Caco-2 (cell line): ENCODE measurements around the gene MRPL58. TPM values are rescaled to one million over a fixed set of nuclear protein-coding genes. Genes with fewer than 3 reads are reported as not detected.

Experiments used
- BruUV-seq: library from RNA; stranded (reverse); fragments of 400-500 nt; replicated peaks from 2 replicates; lab custom pipeline; 2021; lab: Mats Ljungman, UMichigan
- CTCF ChIA-PET: fragments of 300-600 bp; sonication (Branson Sonifier 250); formaldehyde crosslinking; loops from one replicate; lab custom pipeline; 2022; ENCODE audit warnings: antibody characterized with exemption; lab: Charles Lee
- POLR2A ChIA-PET: fragments of 300-600 bp; sonication (Branson Sonifier 250); formaldehyde crosslinking; loops from one replicate; lab custom pipeline; 2022; ENCODE audit warnings: antibody characterized with exemption; lab: Charles Lee
- DNase-seq, 2 experiments: peaks; one replicate each; pipeline versions ENCODE4 v3.0.0 to v3.0.0-alpha.2; 2020 to 2022
- H3K27me3 ChIP-seq: replicated peaks from 2 replicates; pipeline ENCODE4 v1.6.0; 2011; ENCODE audit warnings: low read length; ENCODE audit not compliant: control insufficient read depth, insufficient read depth
- H3K36me3 ChIP-seq: 2 replicates; pipeline ENCODE4 v1.5.1; 2011; ENCODE audit warnings: low read length; ENCODE audit not compliant: control insufficient read depth, insufficient read depth
- H3K4me1 ChIP-seq: fragments of 250-450 bp; sonication (Bioruptor Pico); 2 replicates; pipeline ENCODE4 v1.5.1; 2020; ENCODE audit warnings: mild to moderate bottlenecking
- H3K4me3 ChIP-seq: 2 replicates; pipeline ENCODE4 v1.5.1; 2011; ENCODE audit warnings: low read depth, mild to moderate bottlenecking, control low read depth, low read length
- H3K9me3 ChIP-seq: fragments of 250-450 bp; sonication (Bioruptor Pico); 2 replicates; pipeline ENCODE4 v1.5.1; 2020; ENCODE audit warnings: mild to moderate bottlenecking, moderate library complexity
- H3K27ac Mint-ChIP-seq: one replicate; pipeline ENCODE4 v1.8.0; 2022; ENCODE audit warnings: mixed read lengths; ENCODE audit not compliant: unreplicated experiment
- H3K27me3 Mint-ChIP-seq: one replicate; pipeline ENCODE4 v1.8.0; 2022; ENCODE audit warnings: mixed read lengths; ENCODE audit not compliant: insufficient read depth, unreplicated experiment
- H3K36me3 Mint-ChIP-seq: one replicate; pipeline ENCODE4 v1.8.0; 2022; ENCODE audit warnings: mild to moderate bottlenecking, mixed read lengths; ENCODE audit not compliant: insufficient read depth, unreplicated experiment
- H3K4me1 Mint-ChIP-seq: one replicate; pipeline ENCODE4 v1.8.0; 2022; ENCODE audit warnings: low read depth, mixed read lengths; ENCODE audit not compliant: unreplicated experiment
- H3K4me3 Mint-ChIP-seq: one replicate; pipeline ENCODE4 v1.8.0; 2022; ENCODE audit warnings: mild to moderate bottlenecking, moderate library complexity, mixed read lengths; ENCODE audit not compliant: unreplicated experiment
- H3K9me3 Mint-ChIP-seq: one replicate; pipeline ENCODE4 v1.8.0; 2022; ENCODE audit warnings: mixed read lengths; ENCODE audit not compliant: unreplicated experiment
- intact Hi-C: fragments of 100-400 bp; cut with micrococcal nuclease; formaldehyde crosslinking; loops from one replicate; pipeline ENCODE4 v1.10.0; 2022; ENCODE audit not compliant: unreplicated experiment
- total RNA-seq: library from RNA; stranded (reverse); gene quantifications from 2 replicates; pipeline ENCODE4 v1.2.3, GENCODE V29; 2022
- TF ChIP-seq, protein P1 (sequence below), 2 experiments: fragments of 200-600 bp in 1 of 2; IDR thresholded peaks; 1 replicate in 1 of 2; 2 replicates in 1 of 2; pipeline versions ENCODE4 v1.5.1 to v1.8.0; 2011 to 2022; ENCODE audit warnings: antibody characterized with exemption in 1 of 2, control low read depth in 1 of 2, inconsistent platforms in 1 of 2, low read depth in 1 of 2, low read length in 1 of 2, mild to moderate bottlenecking in 1 of 2, moderate library complexity in 1 of 2; ENCODE audit not compliant: insufficient read depth in 1 of 2, severe bottlenecking in 1 of 2, unreplicated experiment in 1 of 2

Gene MRPL58
- total RNA-seq, 1 experiment from 2014 or later: 61.0 TPM

- H3K36me3 Mint-ChIP-seq: peaks cover 31% of the 10 kb centered on the region
- H3K4me3 Mint-ChIP-seq: peak overlapping the region; percentile 82
- POLR2A ChIA-PET: interaction anchor here (0.6 to 2.4 kb wide), 14 partner anchors 14 to 300 kb away, joined by 3 to 33 read pairs (median 6); partner anchors contain the start of genes CDR2L, FDXR, HID1 and SLC16A5
- H3K4me1 Mint-ChIP-seq: peaks cover 29% of the 10 kb centered on the region
- peak overlapping the region; percentile 84 for H3K4me3 ChIP-seq
- no peaks in the 10 kb centered on the region for H3K27me3 Mint-ChIP-seq
- H3K9me3 ChIP-seq: no peaks in the 10 kb centered on the region
- peaks cover 3% of the 10 kb centered on the region; the same call in 1 of the 2 replicates for H3K4me1 ChIP-seq
- DNase-seq: no peak
- H3K27me3 ChIP-seq: no peaks in the 10 kb centered on the region
- peak overlapping the region; percentile 84 for H3K27ac Mint-ChIP-seq
- no peaks in the 10 kb centered on the region for H3K9me3 Mint-ChIP-seq
- CTCF ChIA-PET: interaction anchor here (0.5 to 3.6 kb wide), 22 partner anchors 18 to 189 kb away, joined by 3 to 86 read pairs (median 6); partner anchors contain the start of genes CDR2L, FDXR, HID1 and NT5C
- BruUV-seq: TSS peak; percentile 75
- intact Hi-C loops: loop anchor here (2.0 kb wide), 2 partner anchors 20 to 24 kb away; no protein-coding TSS in a partner anchor
- no peaks in the 10 kb centered on the region; the same call in 1 of the 2 replicates for H3K36me3 ChIP-seq
- TF ChIP-seq, protein P1, sequence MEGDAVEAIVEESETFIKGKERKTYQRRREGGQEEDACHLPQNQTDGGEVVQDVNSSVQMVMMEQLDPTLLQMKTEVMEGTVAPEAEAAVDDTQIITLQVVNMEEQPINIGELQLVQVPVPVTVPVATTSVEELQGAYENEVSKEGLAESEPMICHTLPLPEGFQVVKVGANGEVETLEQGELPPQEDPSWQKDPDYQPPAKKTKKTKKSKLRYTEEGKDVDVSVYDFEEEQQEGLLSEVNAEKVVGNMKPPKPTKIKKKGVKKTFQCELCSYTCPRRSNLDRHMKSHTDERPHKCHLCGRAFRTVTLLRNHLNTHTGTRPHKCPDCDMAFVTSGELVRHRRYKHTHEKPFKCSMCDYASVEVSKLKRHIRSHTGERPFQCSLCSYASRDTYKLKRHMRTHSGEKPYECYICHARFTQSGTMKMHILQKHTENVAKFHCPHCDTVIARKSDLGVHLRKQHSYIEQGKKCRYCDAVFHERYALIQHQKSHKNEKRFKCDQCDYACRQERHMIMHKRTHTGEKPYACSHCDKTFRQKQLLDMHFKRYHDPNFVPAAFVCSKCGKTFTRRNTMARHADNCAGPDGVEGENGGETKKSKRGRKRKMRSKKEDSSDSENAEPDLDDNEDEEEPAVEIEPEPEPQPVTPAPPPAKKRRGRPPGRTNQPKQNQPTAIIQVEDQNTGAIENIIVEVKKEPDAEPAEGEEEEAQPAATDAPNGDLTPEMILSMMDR (IDR thresholded peaks at IDR 0.05; ENCODE audit: insufficient read depth in 1 of 2, low read depth in 1 of 2, low read length in 1 of 2, severe bottlenecking in 1 of 2, unreplicated experiment in 1 of 2): no peak
Measured at GRCh38 chr17:75013092-75013559, 656 bp downstream of the MRPL58 start.

DNA sequence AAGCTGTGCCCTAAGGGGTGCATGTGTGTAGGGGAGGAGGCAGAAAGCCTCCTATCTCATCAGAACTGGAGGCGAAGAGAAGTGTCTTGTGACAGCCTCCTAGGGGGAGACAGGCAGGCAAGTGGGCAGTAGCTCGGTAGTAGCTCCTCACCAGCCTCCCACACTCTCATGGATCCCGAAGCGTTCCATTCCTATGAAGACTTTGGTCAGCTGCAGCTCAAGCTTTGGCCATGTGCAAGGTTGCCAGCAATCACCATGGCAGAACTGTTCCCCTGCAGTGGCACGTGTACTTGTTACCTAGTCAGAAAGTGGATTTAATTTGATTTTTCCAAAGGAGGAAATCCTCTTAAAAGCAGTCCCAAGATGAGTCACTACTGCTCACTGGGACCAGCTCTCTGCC is 6.7 kb downstream of the MRPL58 start:
- Histone ChIP-seq H3K9me3 (no peaks in the 10 kb centered on the region), H3K4me1 (no peaks in the 10 kb centered on the region), H3K4me3 (no peak overlapping the region), H3K36me3 (peaks cover 3% of the 10 kb centered on the region), H3K27me3 (no peaks in the 10 kb centered on the region)
- H3K36me3 Mint-ChIP-seq: peaks cover 39% of the 10 kb centered on the region
- H3K4me1 Mint-ChIP-seq: peaks cover 11% of the 10 kb centered on the region
- no peak overlapping the region for H3K27ac Mint-ChIP-seq
- no TSS peak for BruUV-seq
- no peak for DNase-seq
- ChIA-PET POLR2A (no interaction called here), CTCF (interaction anchor here (0.6 to 1.1 kb wide), 3 partner anchors 16 to 124 kb away, joined by 4 to 8 read pairs (median 6); no protein-coding TSS in a partner anchor)
- intact Hi-C loops: no loop called here
- H3K9me3 Mint-ChIP-seq: no peaks in the 10 kb centered on the region
- no peaks in the 10 kb centered on the region for H3K27me3 Mint-ChIP-seq
- TF ChIP-seq, protein P1 (IDR thresholded peaks at IDR 0.05; ENCODE audit: insufficient read depth in 1 of 2, low read depth in 1 of 2, low read length in 1 of 2, severe bottlenecking in 1 of 2, unreplicated experiment in 1 of 2): no peak
- no peak overlapping the region for H3K4me3 Mint-ChIP-seq

- ChIA-PET CTCF (interaction anchor here (0.7 to 1.1 kb wide), 3 partner anchors 10 to 124 kb away, joined by 4 to 8 read pairs (median 6); no protein-coding TSS in a partner anchor), POLR2A (no interaction called here)
- Histone ChIP-seq H3K9me3 (peaks cover under 1% of the 10 kb centered on the region; the same call in 1 of the 2 replicates), H3K36me3 (peaks cover 3% of the 10 kb centered on the region), H3K4me3 (no peak overlapping the region), H3K4me1 (no peaks in the 10 kb centered on the region), H3K27me3 (no peaks in the 10 kb centered on the region)
- H3K27ac Mint-ChIP-seq: no peak overlapping the region
- H3K36me3 Mint-ChIP-seq: peaks cover 36% of the 10 kb centered on the region
- BruUV-seq: no TSS peak
- H3K9me3 Mint-ChIP-seq: no peaks in the 10 kb centered on the region
- H3K4me3 Mint-ChIP-seq: no peak overlapping the region
- no peak for DNase-seq
- TF ChIP-seq, protein P1 (IDR thresholded peaks at IDR 0.05; ENCODE audit: insufficient read depth in 1 of 2, low read depth in 1 of 2, low read length in 1 of 2, severe bottlenecking in 1 of 2, unreplicated experiment in 1 of 2): no peak
- intact Hi-C loops: no loop called here
- H3K4me1 Mint-ChIP-seq: peaks cover 9% of the 10 kb centered on the region
- H3K27me3 Mint-ChIP-seq: no peaks in the 10 kb centered on the region
Measured at GRCh38 chr17:75019710-75020109, 7.2 kb downstream of the MRPL58 start.
